Tibial nerve (tissue), 4 donors: ENCODE measurements around the gene ADGRB3.

Experiments used
- EP300 ChIP-seq, 2 donors: sonication (generic); formaldehyde crosslinking; IDR thresholded peaks; one replicate each; pipeline ENCODE4 v1.6.1; 2017; ENCODE audit warnings: antibody characterized with exemption in 2 of 2, mild to moderate bottlenecking in 1 of 2
- POLR2A ChIP-seq, 2 donors: fragments of 450-650 bp; IDR thresholded peaks; one replicate each; pipeline ENCODE4 v1.6.1; 2017; ENCODE audit warnings: antibody characterized with exemption in 2 of 2, mild to moderate bottlenecking in 2 of 2, moderate library complexity in 2 of 2
- TF ChIP-seq, protein P1 (sequence below), 5 experiments: fragments of 200-600 bp in 3 of 5; fragments of 450-650 bp in 2 of 5; sonication (generic) in 3 of 5; IDR thresholded peaks; one replicate each; pipeline ENCODE4 v1.5.1; 2016 to 2019; ENCODE audit warnings: antibody characterized with exemption in 5 of 5, mild to moderate bottlenecking in 3 of 5, moderate library complexity in 2 of 5

GRCh38 chr6:69294407-69294806 is 659.3 kb downstream of the ADGRB3 start:
- TF ChIP-seq, protein P1, sequence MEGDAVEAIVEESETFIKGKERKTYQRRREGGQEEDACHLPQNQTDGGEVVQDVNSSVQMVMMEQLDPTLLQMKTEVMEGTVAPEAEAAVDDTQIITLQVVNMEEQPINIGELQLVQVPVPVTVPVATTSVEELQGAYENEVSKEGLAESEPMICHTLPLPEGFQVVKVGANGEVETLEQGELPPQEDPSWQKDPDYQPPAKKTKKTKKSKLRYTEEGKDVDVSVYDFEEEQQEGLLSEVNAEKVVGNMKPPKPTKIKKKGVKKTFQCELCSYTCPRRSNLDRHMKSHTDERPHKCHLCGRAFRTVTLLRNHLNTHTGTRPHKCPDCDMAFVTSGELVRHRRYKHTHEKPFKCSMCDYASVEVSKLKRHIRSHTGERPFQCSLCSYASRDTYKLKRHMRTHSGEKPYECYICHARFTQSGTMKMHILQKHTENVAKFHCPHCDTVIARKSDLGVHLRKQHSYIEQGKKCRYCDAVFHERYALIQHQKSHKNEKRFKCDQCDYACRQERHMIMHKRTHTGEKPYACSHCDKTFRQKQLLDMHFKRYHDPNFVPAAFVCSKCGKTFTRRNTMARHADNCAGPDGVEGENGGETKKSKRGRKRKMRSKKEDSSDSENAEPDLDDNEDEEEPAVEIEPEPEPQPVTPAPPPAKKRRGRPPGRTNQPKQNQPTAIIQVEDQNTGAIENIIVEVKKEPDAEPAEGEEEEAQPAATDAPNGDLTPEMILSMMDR (IDR thresholded peaks at IDR 0.05) = no peak
- TF ChIP-seq POLR2A (IDR thresholded peaks at IDR 0.05) (no peak), EP300 (IDR thresholded peaks at IDR 0.05) (no peak)
